PC-3 (cell line): ENCODE data around the gene VSTM2L. TPM values are rescaled to one million over a fixed set of nuclear protein-coding genes. Genes with fewer than 3 reads are reported as not detected.

Source experiments
- ATAC-seq: fragments of 200-7000 bp; cut with Tn5 transposase; 2 replicates; pipeline ENCODE4 v1.9.1; 2020; ENCODE audit warnings: mild to moderate bottlenecking, moderate library complexity
- BruUV-seq: library from RNA; stranded (reverse); fragments of 400-500 nt; replicated peaks from 2 replicates; lab custom pipeline; 2021; lab: Mats Ljungman, UMichigan
- CTCF ChIA-PET: fragments of 300-600 bp; sonication (Branson Sonifier 250); formaldehyde crosslinking; loops from one replicate; lab custom pipeline; 2022; ENCODE audit warnings: antibody characterized with exemption; lab: Charles Lee
- POLR2A ChIA-PET: fragments of 300-600 bp; sonication (Branson Sonifier 250); formaldehyde crosslinking; loops from one replicate; lab custom pipeline; 2022; ENCODE audit warnings: antibody characterized with exemption; ENCODE audit not compliant: unreplicated experiment; lab: Charles Lee
- DNase-seq: peaks from one replicate; pipeline ENCODE4 v3.0.0-alpha.2; 2015
- H2AFZ ChIP-seq: fragments of 300-600 bp; sonication (generic); 2 replicates; pipeline ENCODE4 v1.6.0; 2016; ENCODE audit warnings: antibody characterized with exemption, low read length
- H3F3A ChIP-seq: fragments of 300-600 bp; sonication (generic); one replicate; pipeline ENCODE4 v1.6.0; 2017; ENCODE audit warnings: antibody characterized with exemption, low read length, control low read depth, mild to moderate bottlenecking; ENCODE audit not compliant: unreplicated experiment
- H3K27ac ChIP-seq: fragments of 300-600 bp; sonication (generic); 2 replicates; pipeline ENCODE4 v1.5.1; 2016; ENCODE audit warnings: mild to moderate bottlenecking, low read length
- H3K27me3 ChIP-seq: fragments of 300-600 bp; sonication (generic); 2 replicates; pipeline ENCODE4 v1.6.1; 2016; ENCODE audit warnings: low read length, mixed read lengths
- H3K36me3 ChIP-seq: fragments of 300-600 bp; sonication (generic); 2 replicates; pipeline ENCODE4 v1.6.1; 2016; ENCODE audit warnings: low read depth, mixed run types, low read length, mixed read lengths
- H3K4me1 ChIP-seq: fragments of 300-600 bp; sonication (generic); 2 replicates; pipeline ENCODE4 v1.5.1; 2016; ENCODE audit warnings: low read length; ENCODE audit not compliant: insufficient read depth
- H3K4me2 ChIP-seq: fragments of 300-600 bp; sonication (generic); 2 replicates; pipeline ENCODE4 v1.6.0; 2016; ENCODE audit warnings: low read length
- H3K4me3 ChIP-seq: fragments of 300-600 bp; sonication (generic); 2 replicates; pipeline ENCODE4 v1.5.1; 2016; ENCODE audit warnings: mild to moderate bottlenecking, low read length, mixed read lengths
- H3K79me2 ChIP-seq: fragments of 300-600 bp; sonication (generic); 2 replicates; pipeline ENCODE4 v1.6.1; 2017; ENCODE audit warnings: low read length, mixed read lengths
- H3K9ac ChIP-seq: fragments of 300-600 bp; sonication (generic); 2 replicates; pipeline ENCODE4 v1.6.0; 2016; ENCODE audit warnings: mild to moderate bottlenecking, low read length
- H3K9me2 ChIP-seq: fragments of 300-600 bp; sonication (generic); replicated peaks from 2 replicates; pipeline ENCODE4 v1.6.1; 2016; ENCODE audit warnings: mixed run types, low read length, mixed read lengths
- H3K9me3 ChIP-seq: fragments of 300-600 bp; sonication (generic); 2 replicates; pipeline ENCODE4 v1.6.1; 2016; ENCODE audit warnings: low read length, mixed read lengths
- H4K20me1 ChIP-seq: fragments of 300-600 bp; sonication (generic); 2 replicates; pipeline ENCODE4 v1.6.1; 2016; ENCODE audit warnings: low read length, mixed read lengths
- EZH2 ChIP-seq: fragments of 300-600 bp; sonication (generic); IDR thresholded peaks from one replicate; pipeline ENCODE4 v1.6.1; 2017; ENCODE audit warnings: antibody characterized with exemption, mild to moderate bottlenecking, low read length; ENCODE audit not compliant: unreplicated experiment
- EZH2phosphoT487 ChIP-seq: fragments of 300-600 bp; sonication (generic); IDR thresholded peaks from 2 replicates; pipeline ENCODE4 v1.6.1; 2018; ENCODE audit warnings: mild to moderate bottlenecking, antibody characterized with exemption, low read length, borderline replicate concordance
- intact Hi-C: fragments of 100-400 bp; cut with micrococcal nuclease; formaldehyde crosslinking; loops from 2 replicates; pipeline ENCODE4 v1.9.0; 2023
- total RNA-seq: library from RNA; depleted of rRNA; stranded (reverse); fragments of >200 nt; gene quantifications from 2 replicates; pipeline ENCODE4 v1.2.3, GENCODE V29; 2014
- TF ChIP-seq, protein P1 (sequence below): fragments of 300-600 bp; sonication (generic); conservative IDR thresholded peaks from 2 replicates; pipeline ENCODE4 v1.5.1; 2017; ENCODE audit warnings: antibody characterized with exemption, low read depth, mild to moderate bottlenecking, low read length

The VSTM2L gene
- total RNA-seq, 1 experiment from 2014 or later, result 45.8 TPM

DNA sequence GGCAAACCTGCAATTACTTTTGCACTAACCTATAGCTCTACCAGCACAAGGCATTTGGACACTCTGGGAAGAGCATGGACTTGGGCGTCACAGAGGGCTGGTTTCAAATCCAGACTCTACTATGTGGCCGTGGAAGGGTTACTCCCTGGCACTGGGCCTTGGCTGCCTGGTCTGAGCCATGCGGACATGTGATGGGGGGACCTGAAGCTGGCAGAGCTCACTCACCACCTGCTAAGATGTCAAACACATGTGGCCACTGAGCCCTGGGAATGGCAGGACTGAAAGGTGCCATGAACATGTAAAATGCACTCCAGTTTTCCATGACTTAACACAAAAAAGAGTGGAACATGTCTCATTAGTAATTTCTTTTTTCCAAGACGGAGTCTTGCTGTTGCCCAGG is 23.7 kb downstream of the VSTM2L start:
- Histone ChIP-seq H3K27me3 (no peaks in the 10 kb centered on the region), H3K36me3 (no peaks in the 10 kb centered on the region), H3K9me2 (no peaks in the 10 kb centered on the region), H3F3A (no peaks in the 10 kb centered on the region), H3K9ac (no peak overlapping the region), H3K4me3 (no peak overlapping the region), H3K4me1 (no peaks in the 10 kb centered on the region), H4K20me1 (no peaks in the 10 kb centered on the region), H3K4me2 (no peak overlapping the region), H3K27ac (no peak overlapping the region), H3K9me3 (no peaks in the 10 kb centered on the region), H3K79me2 (no peaks in the 10 kb centered on the region), H2AFZ (no peak overlapping the region)
- intact Hi-C loops, result no loop called here
- ChIA-PET CTCF (no interaction called here), POLR2A (no interaction called here)
- TF ChIP-seq EZH2phosphoT487 (no peak), EZH2 (no peak)
- TF ChIP-seq, protein P1, sequence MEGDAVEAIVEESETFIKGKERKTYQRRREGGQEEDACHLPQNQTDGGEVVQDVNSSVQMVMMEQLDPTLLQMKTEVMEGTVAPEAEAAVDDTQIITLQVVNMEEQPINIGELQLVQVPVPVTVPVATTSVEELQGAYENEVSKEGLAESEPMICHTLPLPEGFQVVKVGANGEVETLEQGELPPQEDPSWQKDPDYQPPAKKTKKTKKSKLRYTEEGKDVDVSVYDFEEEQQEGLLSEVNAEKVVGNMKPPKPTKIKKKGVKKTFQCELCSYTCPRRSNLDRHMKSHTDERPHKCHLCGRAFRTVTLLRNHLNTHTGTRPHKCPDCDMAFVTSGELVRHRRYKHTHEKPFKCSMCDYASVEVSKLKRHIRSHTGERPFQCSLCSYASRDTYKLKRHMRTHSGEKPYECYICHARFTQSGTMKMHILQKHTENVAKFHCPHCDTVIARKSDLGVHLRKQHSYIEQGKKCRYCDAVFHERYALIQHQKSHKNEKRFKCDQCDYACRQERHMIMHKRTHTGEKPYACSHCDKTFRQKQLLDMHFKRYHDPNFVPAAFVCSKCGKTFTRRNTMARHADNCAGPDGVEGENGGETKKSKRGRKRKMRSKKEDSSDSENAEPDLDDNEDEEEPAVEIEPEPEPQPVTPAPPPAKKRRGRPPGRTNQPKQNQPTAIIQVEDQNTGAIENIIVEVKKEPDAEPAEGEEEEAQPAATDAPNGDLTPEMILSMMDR, result no peak
- DNase-seq (no peak), ATAC-seq (no peak)
- BruUV-seq, result no TSS peak

DNA sequence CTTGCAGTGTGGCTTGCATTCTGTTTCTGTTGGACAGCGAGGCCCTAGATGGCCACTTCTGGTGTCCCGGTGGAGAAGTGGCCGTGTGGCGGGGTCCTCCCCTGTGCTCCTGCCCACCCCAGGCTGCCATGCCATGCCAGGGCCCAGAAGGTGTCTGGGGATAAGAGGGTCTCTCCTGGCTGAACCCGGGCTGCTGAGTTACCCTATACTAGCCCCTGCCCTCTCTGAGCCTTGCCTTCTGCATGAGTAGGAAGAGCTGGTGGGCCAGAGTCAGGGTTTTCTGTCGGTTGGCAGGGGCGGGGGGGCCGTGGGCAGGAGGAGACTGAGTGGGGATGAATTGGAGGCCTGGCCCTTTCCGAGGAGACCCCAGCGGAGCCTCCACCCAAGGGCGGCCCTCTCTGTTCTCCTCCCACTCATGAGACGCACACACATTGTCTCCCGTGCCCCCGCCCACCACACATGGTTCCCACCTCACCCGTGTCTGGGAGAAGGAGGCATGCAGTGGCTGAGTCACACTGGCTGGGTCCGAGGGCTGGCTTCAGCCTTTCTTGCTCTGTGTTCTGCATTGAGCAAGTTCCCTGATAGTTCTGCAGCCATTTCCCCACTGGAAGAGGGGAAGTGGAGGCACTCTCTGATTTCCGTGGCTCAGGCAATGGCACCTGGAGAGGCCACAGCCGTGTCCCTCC is 24.6 kb downstream of the VSTM2L start:
- ATAC-seq (no peak), DNase-seq (no peak)
- Histone ChIP-seq H3K4me1 (peaks cover 3% of the 10 kb centered on the region; the same call in 1 of the 2 replicates), H3K9me2 (no peaks in the 10 kb centered on the region), H3K36me3 (no peaks in the 10 kb centered on the region), H3K9ac (no peak overlapping the region), H4K20me1 (no peaks in the 10 kb centered on the region), H3K79me2 (no peaks in the 10 kb centered on the region), H3K4me3 (no peak overlapping the region), H3K27me3 (no peaks in the 10 kb centered on the region), H3F3A (no peaks in the 10 kb centered on the region), H3K9me3 (no peaks in the 10 kb centered on the region), H2AFZ (no peak overlapping the region), H3K27ac (no peak overlapping the region), H3K4me2 (no peak overlapping the region)
- intact Hi-C loops, result no loop called here
- TF ChIP-seq, protein P1, result no peak
- TF ChIP-seq EZH2phosphoT487 (no peak), EZH2 (no peak)
- ChIA-PET POLR2A (no interaction called here), CTCF (no interaction called here)
- no TSS peak for BruUV-seq

DNA sequence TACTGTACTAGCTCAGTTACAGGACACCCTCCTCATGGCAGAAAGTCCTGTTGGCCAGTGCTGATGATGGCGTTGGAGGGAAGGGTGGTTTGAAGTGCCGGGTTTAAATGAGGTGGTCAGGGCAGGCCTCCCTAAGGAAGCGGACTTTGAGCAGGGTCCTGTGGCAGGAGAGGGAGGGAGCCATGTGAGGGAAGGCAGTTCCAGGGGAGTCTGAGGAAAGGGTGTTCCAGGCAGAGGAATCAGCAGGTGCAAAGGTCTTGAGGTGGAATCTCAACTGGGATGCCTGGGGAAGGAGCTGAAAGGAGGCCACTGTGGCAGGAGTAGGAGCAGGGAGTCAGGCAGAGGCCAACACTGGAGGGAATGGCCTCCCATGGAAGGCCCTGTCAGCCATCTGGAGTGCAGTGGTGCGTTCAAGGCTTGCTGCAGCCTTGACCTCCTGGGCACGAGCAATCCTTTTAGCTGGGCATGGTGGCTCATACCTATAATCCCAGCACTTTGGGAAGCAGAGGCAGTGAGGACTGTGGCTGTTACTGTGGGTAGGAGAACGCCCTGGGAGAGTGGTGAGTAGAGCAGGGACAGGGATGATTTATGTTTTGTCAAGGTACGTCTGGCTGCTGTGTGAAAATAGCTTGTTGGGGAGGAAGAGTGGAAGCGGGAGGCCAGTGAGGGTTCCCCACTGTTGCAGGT is 26.2 kb downstream of the VSTM2L start:
- Histone ChIP-seq H3K27ac (no peak overlapping the region), H3K9ac (no peak overlapping the region), H3K27me3 (no peaks in the 10 kb centered on the region), H3K9me2 (no peaks in the 10 kb centered on the region), H3F3A (no peaks in the 10 kb centered on the region), H3K4me1 (peaks cover 13% of the 10 kb centered on the region), H3K79me2 (no peaks in the 10 kb centered on the region), H3K4me2 (no peak overlapping the region), H3K4me3 (no peak overlapping the region), H2AFZ (no peak overlapping the region), H4K20me1 (no peaks in the 10 kb centered on the region), H3K9me3 (no peaks in the 10 kb centered on the region), H3K36me3 (no peaks in the 10 kb centered on the region)
- ChIA-PET POLR2A (interaction anchor here (0.6 kb wide), 1 partner anchor 72 kb away, joined by 3 read pairs; no protein-coding TSS in a partner anchor), CTCF (interaction anchor here (0.6 kb wide), 1 partner anchor 66 kb away, joined by 6 read pairs; no protein-coding TSS in a partner anchor)
- intact Hi-C loops, result no loop called here
- TF ChIP-seq EZH2 (no peak), EZH2phosphoT487 (no peak)
- TF ChIP-seq, protein P1, result no peak
- DNase-seq (no peak), ATAC-seq (no peak)
- BruUV-seq, result no TSS peak
